T-helper 17 cell (primary cell): ENCODE measurements around the gene GALNT13. TPM values are rescaled to one million over a fixed set of nuclear protein-coding genes. Genes with fewer than 3 reads are reported as not detected.

ENCODE experiments used
- ATAC-seq: fragments of 150-1000 bp; cut with Tn5 transposase; 2 replicates; pipeline ENCODE4 v1.10.0; 2021; ENCODE audit warnings: mild to moderate bottlenecking, moderate library complexity
- DNase-seq, 3 donors: peaks; one replicate each; pipeline versions ENCODE4 v3.0.0 to v3.0.0-alpha.2; 2020 to 2021
- H3K9me3 ChIP-seq: one replicate; pipeline ENCODE4 v1.7.0; 2013; ENCODE audit warnings: low read length, mild to moderate bottlenecking; ENCODE audit not compliant: control insufficient read depth, poor library complexity, severe bottlenecking
- H3K27ac Mint-ChIP-seq: one replicate; pipeline ENCODE4 v1.8.0; 2022; ENCODE audit warnings: mild to moderate bottlenecking, moderate library complexity, mixed read lengths
- H3K27me3 Mint-ChIP-seq: one replicate; pipeline ENCODE4 v1.8.0; 2022; ENCODE audit warnings: mixed read lengths
- H3K36me3 Mint-ChIP-seq: one replicate; pipeline ENCODE4 v1.8.0; 2022; ENCODE audit warnings: low read depth, mixed read lengths
- H3K4me1 Mint-ChIP-seq: one replicate; pipeline ENCODE4 v1.8.0; 2022; ENCODE audit warnings: mild to moderate bottlenecking, mixed read lengths
- H3K4me3 Mint-ChIP-seq: one replicate; pipeline ENCODE4 v1.8.0; 2022; ENCODE audit warnings: mild to moderate bottlenecking, moderate library complexity, mixed read lengths
- total RNA-seq, 4 donors: library from RNA in 2 of 4; stranded (reverse) in 2 of 4; gene quantifications; one replicate each; pipeline ENCODE4 v1.2.3 and lab custom pipeline; 2022 to 2026

Gene GALNT13
- total RNA-seq, 2 donors from 2014 or later: not detected

- H3K36me3 Mint-ChIP-seq: no peaks in the 10 kb centered on the region
- no peaks in the 10 kb centered on the region for H3K9me3 ChIP-seq
- H3K4me1 Mint-ChIP-seq: no peaks in the 10 kb centered on the region
- no peaks in the 10 kb centered on the region for H3K27me3 Mint-ChIP-seq
- DNase-seq: no peak
- no peak for ATAC-seq
- H3K4me3 Mint-ChIP-seq: no peak overlapping the region
- no peak overlapping the region for H3K27ac Mint-ChIP-seq
Observed at GRCh38 chr2:154093856-154094255, 222.1 kb downstream of the GALNT13 start.

DNA sequence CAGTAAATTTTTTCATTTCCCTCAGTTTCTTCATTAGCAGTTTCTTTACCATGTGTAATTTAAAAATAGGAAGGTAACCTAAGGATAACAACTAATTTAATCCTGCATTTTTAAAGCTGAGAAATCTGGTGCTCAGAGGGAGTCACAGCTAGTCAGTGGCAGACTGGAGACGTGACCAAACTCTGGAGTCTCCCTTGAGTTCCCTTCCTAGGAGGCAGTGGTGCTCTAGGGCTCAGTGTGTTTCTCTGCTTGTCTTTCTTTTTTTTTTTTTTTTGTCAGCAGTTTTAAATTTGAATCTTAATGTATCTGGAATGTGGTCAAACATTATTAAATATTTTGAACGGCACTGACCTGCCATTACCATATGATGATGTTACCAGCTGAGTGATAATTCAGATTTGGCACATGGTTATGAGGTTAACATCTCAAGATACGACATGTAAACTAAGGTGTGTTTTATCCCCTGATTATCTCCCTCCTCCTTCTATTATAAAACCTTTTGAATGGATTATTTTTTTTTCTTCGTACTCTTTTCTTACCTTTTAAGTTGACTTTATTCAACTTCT lies 226.2 kb downstream of the GALNT13 start:
- H3K4me1 Mint-ChIP-seq: no peaks in the 10 kb centered on the region
- DNase-seq: no peak
- H3K9me3 ChIP-seq: no peaks in the 10 kb centered on the region
- no peak overlapping the region for H3K4me3 Mint-ChIP-seq
- ATAC-seq: no peak
- no peaks in the 10 kb centered on the region for H3K27me3 Mint-ChIP-seq
- no peak overlapping the region for H3K27ac Mint-ChIP-seq
- no peaks in the 10 kb centered on the region for H3K36me3 Mint-ChIP-seq

- H3K9me3 ChIP-seq: peaks cover 1% of the 10 kb centered on the region
- H3K27ac Mint-ChIP-seq: no peak overlapping the region
Observed at GRCh38 chr2:154120706-154121105, 249.0 kb downstream of the GALNT13 start.

GRCh38 chr2:154125891-154126290 lies 254.2 kb downstream of the GALNT13 start:
- ATAC-seq (no peak), DNase-seq (no peak)
- H3K27ac Mint-ChIP-seq: no peak overlapping the region
- H3K4me1 Mint-ChIP-seq: no peaks in the 10 kb centered on the region
- no peak overlapping the region for H3K4me3 Mint-ChIP-seq
- H3K27me3 Mint-ChIP-seq: no peaks in the 10 kb centered on the region
- H3K36me3 Mint-ChIP-seq: no peaks in the 10 kb centered on the region
- H3K9me3 ChIP-seq: no peaks in the 10 kb centered on the region

More at GRCh38 chr2:154120706-154121105, 249.0 kb downstream of the GALNT13 start:
- H3K36me3 Mint-ChIP-seq: no peaks in the 10 kb centered on the region
- H3K4me1 Mint-ChIP-seq: no peaks in the 10 kb centered on the region
- no peaks in the 10 kb centered on the region for H3K27me3 Mint-ChIP-seq
- no peak overlapping the region for H3K4me3 Mint-ChIP-seq
- DNase-seq (no peak), ATAC-seq (no peak)

GRCh38 chr2:154130821-154131220 lies 259.1 kb downstream of the GALNT13 start:
- DNase-seq: no peak
- no peaks in the 10 kb centered on the region for H3K9me3 ChIP-seq
- H3K4me1 Mint-ChIP-seq: no peaks in the 10 kb centered on the region
- no peaks in the 10 kb centered on the region for H3K27me3 Mint-ChIP-seq
- no peak overlapping the region for H3K27ac Mint-ChIP-seq
- H3K4me3 Mint-ChIP-seq: no peak overlapping the region
- H3K36me3 Mint-ChIP-seq: no peaks in the 10 kb centered on the region
- no peak for ATAC-seq

GRCh38 chr2:154132827-154133226 lies 261.1 kb downstream of the GALNT13 start:
- H3K36me3 Mint-ChIP-seq: no peaks in the 10 kb centered on the region
- H3K27ac Mint-ChIP-seq: no peak overlapping the region
- DNase-seq: no peak
- no peaks in the 10 kb centered on the region for H3K9me3 ChIP-seq
- no peak for ATAC-seq
- H3K27me3 Mint-ChIP-seq: no peaks in the 10 kb centered on the region
- H3K4me3 Mint-ChIP-seq: no peak overlapping the region
- no peaks in the 10 kb centered on the region for H3K4me1 Mint-ChIP-seq

DNA sequence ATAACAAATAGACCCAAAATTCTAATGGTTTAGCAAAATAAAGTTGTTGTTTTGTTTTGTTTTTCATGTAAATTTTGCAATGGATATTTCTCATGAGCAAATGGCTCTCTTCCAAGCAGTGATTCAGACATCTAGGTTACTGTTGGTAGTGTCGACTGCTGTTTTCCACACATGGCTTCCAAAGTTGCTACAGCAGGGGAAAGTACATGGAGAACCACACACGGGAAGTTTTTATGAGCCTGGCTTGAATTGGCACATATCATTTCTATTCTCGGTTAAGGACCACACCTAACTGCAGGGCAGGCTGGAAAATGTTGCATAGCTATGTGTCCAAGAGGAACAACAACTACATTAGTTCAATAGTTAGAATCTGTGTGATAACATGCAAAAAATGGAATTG lies 262.1 kb downstream of the GALNT13 start:
- no peak for DNase-seq
- H3K4me3 Mint-ChIP-seq: no peak overlapping the region
- no peaks in the 10 kb centered on the region for H3K27me3 Mint-ChIP-seq
- no peak for ATAC-seq
- no peak overlapping the region for H3K27ac Mint-ChIP-seq
- no peaks in the 10 kb centered on the region for H3K4me1 Mint-ChIP-seq
- no peaks in the 10 kb centered on the region for H3K9me3 ChIP-seq
- H3K36me3 Mint-ChIP-seq: no peaks in the 10 kb centered on the region

DNA sequence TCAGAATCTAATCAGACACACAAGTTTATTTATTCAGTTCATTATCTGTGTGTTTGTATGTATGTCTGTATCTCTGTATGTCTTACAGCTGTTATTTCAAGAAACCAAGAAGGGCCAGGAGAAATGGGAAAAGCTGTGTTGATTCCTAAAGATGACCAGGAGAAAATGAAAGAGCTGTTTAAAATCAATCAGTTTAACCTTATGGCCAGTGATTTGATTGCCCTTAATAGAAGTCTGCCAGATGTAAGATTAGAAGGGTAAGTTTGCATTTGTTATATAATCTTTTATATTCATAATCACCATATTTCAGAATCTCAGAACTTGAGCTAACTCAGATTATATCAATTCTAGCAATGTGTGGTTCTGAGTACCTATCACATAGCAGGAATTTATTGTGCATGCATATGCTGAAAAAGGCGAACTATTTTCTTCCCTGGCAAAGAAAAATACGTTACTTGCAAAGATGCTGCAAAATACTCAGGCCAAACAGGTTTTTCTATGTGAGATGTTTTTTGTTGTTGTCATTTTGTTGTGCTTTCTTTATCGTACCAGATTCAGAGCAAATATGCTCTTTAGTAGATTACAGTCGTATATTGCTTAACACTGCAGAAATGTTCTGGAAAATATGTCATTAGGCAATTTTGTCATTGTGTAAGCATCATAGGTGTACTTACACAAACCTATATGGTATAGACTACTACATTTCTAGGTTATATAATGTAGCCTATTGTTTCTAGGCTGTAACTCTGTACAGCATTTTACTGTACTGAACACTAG lies 268.7 kb downstream of the GALNT13 start:
- Mint-ChIP-seq H3K27me3 (no peaks in the 10 kb centered on the region), H3K4me3 (no peak overlapping the region), H3K4me1 (no peaks in the 10 kb centered on the region), H3K27ac (no peak overlapping the region), H3K36me3 (no peaks in the 10 kb centered on the region)
- H3K9me3 ChIP-seq: no peaks in the 10 kb centered on the region
- DNase-seq: no peak
- ATAC-seq: no peak

- H3K4me1 Mint-ChIP-seq: no peaks in the 10 kb centered on the region
- no peak overlapping the region for H3K27ac Mint-ChIP-seq
- ATAC-seq: no peak
- no peaks in the 10 kb centered on the region for H3K36me3 Mint-ChIP-seq
- H3K9me3 ChIP-seq: no peaks in the 10 kb centered on the region
- no peak for DNase-seq
- no peaks in the 10 kb centered on the region for H3K27me3 Mint-ChIP-seq
- H3K4me3 Mint-ChIP-seq: no peak overlapping the region
Observed at GRCh38 chr2:154142480-154142879, 270.8 kb downstream of the GALNT13 start.

- Mint-ChIP-seq H3K27ac (no peak overlapping the region), H3K4me1 (no peaks in the 10 kb centered on the region), H3K4me3 (no peak overlapping the region), H3K36me3 (no peaks in the 10 kb centered on the region), H3K27me3 (no peaks in the 10 kb centered on the region)
- ATAC-seq (no peak), DNase-seq (no peak)
- no peaks in the 10 kb centered on the region for H3K9me3 ChIP-seq
Observed at GRCh38 chr2:154143105-154143504, 271.4 kb downstream of the GALNT13 start.

- Mint-ChIP-seq H3K4me1 (no peaks in the 10 kb centered on the region), H3K27ac (no peak overlapping the region), H3K4me3 (no peak overlapping the region), H3K27me3 (no peaks in the 10 kb centered on the region), H3K36me3 (no peaks in the 10 kb centered on the region)
- H3K9me3 ChIP-seq: no peaks in the 10 kb centered on the region
- DNase-seq: no peak
- ATAC-seq: no peak
Observed at GRCh38 chr2:154158101-154158500, 286.4 kb downstream of the GALNT13 start.

GRCh38 chr2:154161286-154161685 lies 289.6 kb downstream of the GALNT13 start:
- DNase-seq (no peak), ATAC-seq (no peak)
- H3K9me3 ChIP-seq: no peaks in the 10 kb centered on the region
- Mint-ChIP-seq H3K4me3 (no peak overlapping the region), H3K36me3 (no peaks in the 10 kb centered on the region), H3K27me3 (no peaks in the 10 kb centered on the region), H3K27ac (no peak overlapping the region), H3K4me1 (no peaks in the 10 kb centered on the region)

DNA sequence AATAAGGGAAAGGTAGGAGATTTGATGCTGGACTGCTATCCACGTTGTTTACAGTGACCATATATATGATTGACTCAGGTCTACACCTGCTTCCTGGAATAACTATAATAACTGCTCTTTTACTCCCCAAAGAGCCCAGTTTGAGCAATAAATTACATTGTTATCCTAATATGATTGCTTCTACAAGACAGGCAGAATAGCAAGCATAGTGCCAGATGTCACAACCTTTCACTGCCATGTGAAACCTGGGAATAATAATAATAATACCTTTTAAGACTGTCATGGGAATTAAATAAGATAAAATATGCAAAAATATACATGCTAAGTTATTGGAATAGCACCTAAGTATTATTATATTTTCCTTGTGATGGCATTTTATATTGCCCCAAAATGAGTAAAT lies 298.7 kb downstream of the GALNT13 start:
- H3K36me3 Mint-ChIP-seq: no peaks in the 10 kb centered on the region
- no peaks in the 10 kb centered on the region for H3K27me3 Mint-ChIP-seq

DNA sequence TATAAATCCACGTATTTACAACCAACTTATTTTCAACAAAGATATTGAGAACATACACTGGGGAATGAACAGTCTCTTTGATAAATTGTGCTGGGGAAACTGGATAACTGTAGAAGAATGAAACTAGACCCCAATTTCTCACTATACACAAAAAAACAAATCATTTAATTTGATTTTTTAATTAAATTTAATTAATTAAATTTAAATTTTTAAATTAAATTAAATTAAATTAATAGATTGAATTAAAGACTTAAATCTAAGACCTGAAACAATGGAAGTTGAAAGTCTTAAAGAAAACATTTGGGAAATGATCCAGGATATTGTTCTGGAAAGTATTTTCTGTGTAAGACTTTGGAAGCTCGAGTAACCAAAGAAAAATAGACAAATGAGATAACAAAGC lies 301.4 kb downstream of the GALNT13 start:
- Mint-ChIP-seq H3K36me3 (no peaks in the 10 kb centered on the region), H3K27me3 (no peaks in the 10 kb centered on the region), H3K4me1 (no peaks in the 10 kb centered on the region), H3K4me3 (no peak overlapping the region), H3K27ac (no peak overlapping the region)
- H3K9me3 ChIP-seq: no peaks in the 10 kb centered on the region
- DNase-seq (no peak), ATAC-seq (no peak)

More for the DNA sequence above, 298.7 kb downstream of the GALNT13 start:
- Mint-ChIP-seq H3K4me1 (no peaks in the 10 kb centered on the region), H3K27ac (no peak overlapping the region), H3K4me3 (no peak overlapping the region)
- ATAC-seq (no peak), DNase-seq (no peak)
- H3K9me3 ChIP-seq: no peaks in the 10 kb centered on the region
